Posterior vena cava (tissue), 2 donors: ENCODE results near the gene GALK2. TPM values are rescaled to one million over a fixed set of nuclear protein-coding genes. Genes with fewer than 3 reads are reported as not detected.
"Not testable (repeated sequence)": the region's sequence is repeated elsewhere in the genome, so short reads cannot be mapped to it uniquely, and the experiment has no call there.

ENCODE experiments used
- DNase-seq: peaks from one replicate; pipeline ENCODE4 v3.0.0-alpha.2; 2020; ENCODE audit warnings: low spot score
- intact Hi-C, 2 donors: fragments of 100-400 bp; cut with DNase I; formaldehyde crosslinking; loops; one replicate each; pipeline versions ENCODE4 v1.14.1 to v1.14.2; 2022 to 2023
- total RNA-seq, 2 donors: library from RNA; stranded (reverse); fragmentation: NEBNext Ultra II Directional; extraction: Animal tissue kit (Norgen Biotek cat#: 25700); gene quantifications; one replicate each; pipeline ENCODE4 v1.2.1, GENCODE V29; 2021
- donor health status: DM: yes; HTN: yes; CAD: no.
- donor health status: DM: yes; HTN: yes; CAD: no.

GALK2 gene
- total RNA-seq, 2 donors from 2014 or later, result 32.1 to 34.0 TPM

- intact Hi-C loops, result loop anchor here in 1 of 2 donors (10.0 kb wide), 1 partner anchor 290 kb away; no protein-coding TSS in a partner anchor
- DNase-seq, result peak; percentile 97
Measured at GRCh38 chr15:49155110-49155833, 14.8 kb upstream of the GALK2 start, which contains the start of gene COPS2. COPS2 (minus strand) TSS chr15:49155599; CDS start chr15:49155578, 21 bp downstream.

- no peak for DNase-seq
- intact Hi-C loops, result loop anchor here in 1 of 2 donors (10.0 kb wide), 1 partner anchor 291 kb away; no protein-coding TSS in a partner anchor
Measured at GRCh38 chr15:49155834-49156627, 14.0 kb upstream of the GALK2 start.

- intact Hi-C loops, result no loop called here
Measured at GRCh38 chr15:49163678-49164077, 6.4 kb upstream of the GALK2 start.

GRCh38 chr15:49164865-49165264 is 5.2 kb upstream of the GALK2 start:
- intact Hi-C loops, result no loop called here
- no peak for DNase-seq

More at GRCh38 chr15:49163678-49164077, 6.4 kb upstream of the GALK2 start:
- no peak for DNase-seq

GRCh38 chr15:49168016-49168415 is 2.0 kb upstream of the GALK2 start:
- intact Hi-C loops, result no loop called here
- no peak for DNase-seq

- intact Hi-C loops, result no loop called here
- no peak for DNase-seq
Measured at GRCh38 chr15:49171790-49172189, 1.7 kb downstream of the GALK2 start.

- no peak for DNase-seq
- intact Hi-C loops, result loop anchor here in 1 of 2 donors (5.0 kb wide), 1 partner anchor 672 kb away; no protein-coding TSS in a partner anchor
Measured at GRCh38 chr15:49174902-49175301, 4.9 kb downstream of the GALK2 start.

- DNase-seq, result not testable (repeated sequence)
- intact Hi-C loops, result loop anchor here in 1 of 2 donors (5.0 kb wide), 1 partner anchor 672 kb away; no protein-coding TSS in a partner anchor
Measured at GRCh38 chr15:49175582-49176397, 5.7 kb downstream of the GALK2 start.

GRCh38 chr15:49178497-49178896 is 8.4 kb downstream of the GALK2 start:
- DNase-seq, result no peak
- intact Hi-C loops, result loop anchor here in 1 of 2 donors (5.0 kb wide), 1 partner anchor 669 kb away; no protein-coding TSS in a partner anchor

GRCh38 chr15:49179433-49180190 is 9.6 kb downstream of the GALK2 start:
- no peak for DNase-seq
- intact Hi-C loops, result loop anchor here in 1 of 2 donors (5.0 kb wide), 1 partner anchor 668 kb away; no protein-coding TSS in a partner anchor

- DNase-seq, result no peak
- intact Hi-C loops, result no loop called here
Measured at GRCh38 chr15:49182128-49182527, 12.1 kb downstream of the GALK2 start.

GRCh38 chr15:49183741-49184140 is 13.7 kb downstream of the GALK2 start:
- DNase-seq, intact Hi-C loops: not testable (repeated sequence)

- DNase-seq, result no peak
Measured at GRCh38 chr15:49185473-49185872, 15.4 kb downstream of the GALK2 start.

GRCh38 chr15:49187549-49188245 is 17.6 kb downstream of the GALK2 start:
- no peak for DNase-seq
- intact Hi-C loops, result no loop called here

More at GRCh38 chr15:49185473-49185872, 15.4 kb downstream of the GALK2 start:
- intact Hi-C loops, result no loop called here

GRCh38 chr15:49188933-49189332 is 18.9 kb downstream of the GALK2 start:
- intact Hi-C loops, result no loop called here
- DNase-seq, result no peak

- intact Hi-C loops, result no loop called here
- no peak for DNase-seq
Measured at GRCh38 chr15:49189631-49190030, 19.6 kb downstream of the GALK2 start.

- intact Hi-C loops, result no loop called here
- DNase-seq, result no peak
Measured at GRCh38 chr15:49190586-49190985, 20.5 kb downstream of the GALK2 start.

GRCh38 chr15:49191892-49192291 is 21.8 kb downstream of the GALK2 start:
- DNase-seq, result no peak
- intact Hi-C loops, result no loop called here
